Body of pancreas (tissue), 4 donors: ENCODE data around the gene USH2A.

Source experiments
- POLR2A ChIP-seq, 3 donors: fragments of 450-650 bp; IDR thresholded peaks; one replicate each; pipeline ENCODE4 v1.6.1; 2016; ENCODE audit warnings: antibody characterized with exemption in 3 of 3, mild to moderate bottlenecking in 2 of 3
- TF ChIP-seq, protein P1 (sequence below), 7 experiments: fragments of 450-650 bp in 4 of 7; fragments of 200-600 bp in 3 of 7; sonication (generic) in 3 of 7; IDR thresholded peaks; one replicate each; pipeline ENCODE4 v1.5.1; 2016 to 2019; ENCODE audit warnings: antibody characterized with exemption in 7 of 7

DNA sequence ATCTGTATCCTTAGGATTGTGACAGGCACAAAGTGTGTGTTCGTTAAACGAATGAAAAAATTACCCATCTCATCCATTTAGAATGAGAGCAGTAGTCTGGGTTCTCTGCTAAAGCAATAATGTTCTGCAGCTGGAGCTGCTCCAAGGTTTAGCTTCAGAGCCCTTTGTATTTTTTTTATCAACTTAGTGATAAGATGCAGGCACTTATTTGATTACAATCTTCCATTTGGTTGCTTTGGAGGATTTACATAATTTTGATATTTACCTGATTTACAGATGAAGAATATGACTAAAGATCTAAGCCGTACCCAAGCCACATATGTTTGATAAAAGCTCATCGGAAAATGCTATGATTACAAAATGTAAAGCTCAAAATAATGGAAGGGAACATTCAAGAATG, 654.9 kb downstream of the USH2A start:
- TF ChIP-seq, protein P1, sequence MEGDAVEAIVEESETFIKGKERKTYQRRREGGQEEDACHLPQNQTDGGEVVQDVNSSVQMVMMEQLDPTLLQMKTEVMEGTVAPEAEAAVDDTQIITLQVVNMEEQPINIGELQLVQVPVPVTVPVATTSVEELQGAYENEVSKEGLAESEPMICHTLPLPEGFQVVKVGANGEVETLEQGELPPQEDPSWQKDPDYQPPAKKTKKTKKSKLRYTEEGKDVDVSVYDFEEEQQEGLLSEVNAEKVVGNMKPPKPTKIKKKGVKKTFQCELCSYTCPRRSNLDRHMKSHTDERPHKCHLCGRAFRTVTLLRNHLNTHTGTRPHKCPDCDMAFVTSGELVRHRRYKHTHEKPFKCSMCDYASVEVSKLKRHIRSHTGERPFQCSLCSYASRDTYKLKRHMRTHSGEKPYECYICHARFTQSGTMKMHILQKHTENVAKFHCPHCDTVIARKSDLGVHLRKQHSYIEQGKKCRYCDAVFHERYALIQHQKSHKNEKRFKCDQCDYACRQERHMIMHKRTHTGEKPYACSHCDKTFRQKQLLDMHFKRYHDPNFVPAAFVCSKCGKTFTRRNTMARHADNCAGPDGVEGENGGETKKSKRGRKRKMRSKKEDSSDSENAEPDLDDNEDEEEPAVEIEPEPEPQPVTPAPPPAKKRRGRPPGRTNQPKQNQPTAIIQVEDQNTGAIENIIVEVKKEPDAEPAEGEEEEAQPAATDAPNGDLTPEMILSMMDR (IDR thresholded peaks at IDR 0.05) = no peak
- TF ChIP-seq POLR2A (IDR thresholded peaks at IDR 0.05) = no peak
